ENCODE measurements around the gene LENEP.

Gene LENEP

GRCh38 chr1:155000726-155001424 lies 7.5 kb downstream of the LENEP start:
- FAIRE-seq (peak; percentile 83), DNase-seq (ENCODE audit: insufficient read length, low spot score) (peak; percentile 84)
- TF ChIP-seq TAF1 (IDR thresholded peaks at IDR 0.05; ENCODE audit: low read depth, low read length), result no peak
- peak; percentile 72; the same call in 1 of the 2 replicates for TF ChIP-seq POU2F2 (IDR thresholded peaks at IDR 0.05; ENCODE audit: low read depth, low read length)

- FAIRE-seq, result no peak
- TF ChIP-seq PAX5 (IDR thresholded peaks at IDR 0.05; ENCODE audit: insufficient read depth, low read length, severe bottlenecking), result no peak
- TF ChIP-seq TAF1 (IDR thresholded peaks at IDR 0.05; ENCODE audit: low read depth, low read length), result no peak
- no peak for TF ChIP-seq POLR2AphosphoS5 (IDR thresholded peaks at IDR 0.05; ENCODE audit: low read depth, low read length)
- no peak for TF ChIP-seq POU2F2 (IDR thresholded peaks at IDR 0.05; ENCODE audit: low read depth, low read length)
- TF ChIP-seq SPI1 (IDR thresholded peaks at IDR 0.05; ENCODE audit: low read depth, low read length), result no peak
- no peak for TF ChIP-seq POLR2A (IDR thresholded peaks at IDR 0.05; ENCODE audit: low read depth, low read length)
- DNase-seq (ENCODE audit: insufficient read length, low spot score), result no peak
These were observed 8.0 kb downstream of the LENEP start for GRCh38 chr1:155001425-155001674.

GRCh38 chr1:155001675-155002463 lies 8.5 kb downstream of the LENEP start:
- peak; percentile 97 for FAIRE-seq
- no peak for TF ChIP-seq SPI1 (IDR thresholded peaks at IDR 0.05; ENCODE audit: low read depth, low read length)
- peak; percentile 48; the same call in 1 of the 2 replicates for TF ChIP-seq TAF1 (IDR thresholded peaks at IDR 0.05; ENCODE audit: low read depth, low read length)
- no peak for TF ChIP-seq POLR2A (IDR thresholded peaks at IDR 0.05; ENCODE audit: low read depth, low read length)
- no peak for TF ChIP-seq POU2F2 (IDR thresholded peaks at IDR 0.05; ENCODE audit: low read depth, low read length)
- TF ChIP-seq PAX5 (IDR thresholded peaks at IDR 0.05; ENCODE audit: insufficient read depth, low read length, severe bottlenecking), result no peak
- TF ChIP-seq POLR2AphosphoS5 (IDR thresholded peaks at IDR 0.05; ENCODE audit: low read depth, low read length), result no peak
- DNase-seq (ENCODE audit: insufficient read length, low spot score), result peak; percentile 95

GRCh38 chr1:155002464-155003226 lies 9.3 kb downstream of the LENEP start, which contains the start of gene ZBTB7B:
Gene ZBTB7B (plus strand): TSS chr1:155002802. CDS start chr1:155014661, 11,859 bp downstream.
- DNase-seq (ENCODE audit: insufficient read length, low spot score) (no peak), FAIRE-seq (no peak)
- TF ChIP-seq POLR2AphosphoS5 (IDR thresholded peaks at IDR 0.05; ENCODE audit: low read depth, low read length) (no peak), POLR2A (IDR thresholded peaks at IDR 0.05; ENCODE audit: low read depth, low read length) (no peak), TAF1 (IDR thresholded peaks at IDR 0.05; ENCODE audit: low read depth, low read length) (no peak), PAX5 (IDR thresholded peaks at IDR 0.05; ENCODE audit: insufficient read depth, low read length, severe bottlenecking) (no peak)

GRCh38 chr1:155003227-155003765 lies 9.9 kb downstream of the LENEP start:
- DNase-seq (ENCODE audit: insufficient read length, low spot score) (no peak), FAIRE-seq (no peak)
- TF ChIP-seq SPI1 (IDR thresholded peaks at IDR 0.05; ENCODE audit: low read depth, low read length), result no peak
- no peak for TF ChIP-seq POLR2AphosphoS5 (IDR thresholded peaks at IDR 0.05; ENCODE audit: low read depth, low read length)
- no peak for TF ChIP-seq POLR2A (IDR thresholded peaks at IDR 0.05; ENCODE audit: low read depth, low read length)
- no peak for TF ChIP-seq PAX5 (IDR thresholded peaks at IDR 0.05; ENCODE audit: insufficient read depth, low read length, severe bottlenecking)
- TF ChIP-seq TAF1 (IDR thresholded peaks at IDR 0.05; ENCODE audit: low read depth, low read length), result no peak
- no peak for TF ChIP-seq POU2F2 (IDR thresholded peaks at IDR 0.05; ENCODE audit: low read depth, low read length)

GRCh38 chr1:155003766-155004351 lies 10.5 kb downstream of the LENEP start:
- DNase-seq (ENCODE audit: insufficient read length, low spot score) (no peak), FAIRE-seq (no peak)
- no peak for TF ChIP-seq TAF1 (IDR thresholded peaks at IDR 0.05; ENCODE audit: low read depth, low read length)
- TF ChIP-seq SPI1 (IDR thresholded peaks at IDR 0.05; ENCODE audit: low read depth, low read length), result no peak

- TF ChIP-seq PAX5 (IDR thresholded peaks at IDR 0.05; ENCODE audit: insufficient read depth, low read length, severe bottlenecking) (no peak), POU2F2 (IDR thresholded peaks at IDR 0.05; ENCODE audit: low read depth, low read length) (no peak), POLR2A (IDR thresholded peaks at IDR 0.05; ENCODE audit: low read depth, low read length) (no peak), POLR2AphosphoS5 (IDR thresholded peaks at IDR 0.05; ENCODE audit: low read depth, low read length) (no peak), TAF1 (IDR thresholded peaks at IDR 0.05; ENCODE audit: low read depth, low read length) (no peak), SPI1 (IDR thresholded peaks at IDR 0.05; ENCODE audit: low read depth, low read length) (no peak)
- DNase-seq (ENCODE audit: insufficient read length, low spot score) (no peak), FAIRE-seq (peak; percentile 67)
These were observed 11.1 kb downstream of the LENEP start for GRCh38 chr1:155004352-155005075.

- no peak for DNase-seq (ENCODE audit: insufficient read length, low spot score)
- FAIRE-seq, result no peak
- TF ChIP-seq POLR2A (IDR thresholded peaks at IDR 0.05; ENCODE audit: low read depth, low read length) (no peak), PAX5 (IDR thresholded peaks at IDR 0.05; ENCODE audit: insufficient read depth, low read length, severe bottlenecking) (no peak), SPI1 (IDR thresholded peaks at IDR 0.05; ENCODE audit: low read depth, low read length) (no peak), POLR2AphosphoS5 (IDR thresholded peaks at IDR 0.05; ENCODE audit: low read depth, low read length) (no peak), POU2F2 (IDR thresholded peaks at IDR 0.05; ENCODE audit: low read depth, low read length) (no peak), TAF1 (IDR thresholded peaks at IDR 0.05; ENCODE audit: low read depth, low read length) (no peak)
These were observed 12.0 kb downstream of the LENEP start for GRCh38 chr1:155005076-155006011.

Data from GM12891 (cell line).